Neuronal stem cell (in vitro differentiated cells): Measurements from ENCODE around the gene KRTAP9-2.

Source experiments
- DNase-seq: peaks from one replicate; pipeline ENCODE4 v3.0.0-alpha.2; 2013; ENCODE audit warnings: low spot score
- H2AFZ ChIP-seq: one replicate; pipeline ENCODE4 v1.6.1; 2013; ENCODE audit warnings: mild to moderate bottlenecking, low read length, inconsistent platforms
- H2AK5ac ChIP-seq: 2 replicates; pipeline ENCODE4 v1.6.1; 2013; ENCODE audit warnings: low read depth, mild to moderate bottlenecking, inconsistent platforms, low read length, moderate library complexity, mixed read lengths
- H2BK120ac ChIP-seq: 2 replicates; pipeline ENCODE4 v1.6.1; 2013; ENCODE audit warnings: low read depth, mild to moderate bottlenecking, inconsistent platforms, low read length, moderate library complexity, mixed read lengths
- H2BK12ac ChIP-seq: one replicate; pipeline ENCODE4 v1.6.1; 2013; ENCODE audit warnings: low read length, inconsistent platforms
- H2BK15ac ChIP-seq: 2 replicates; pipeline ENCODE4 v1.6.1; 2013; ENCODE audit warnings: mild to moderate bottlenecking, low read length, inconsistent platforms, mixed read lengths
- H2BK5ac ChIP-seq: one replicate; pipeline ENCODE4 v1.6.1; 2013; ENCODE audit warnings: inconsistent platforms, mild to moderate bottlenecking, low read length, moderate library complexity
- H3K14ac ChIP-seq: one replicate; pipeline ENCODE4 v1.6.1; 2013; ENCODE audit warnings: low read length, inconsistent platforms
- H3K18ac ChIP-seq: 2 replicates; pipeline ENCODE4 v1.6.1; 2013; ENCODE audit warnings: low read length, inconsistent platforms
- H3K23ac ChIP-seq: 2 replicates; pipeline ENCODE4 v1.6.1; 2013; ENCODE audit warnings: low read depth, mild to moderate bottlenecking, mixed read lengths, low read length, inconsistent platforms; ENCODE audit not compliant: poor library complexity
- H3K27ac ChIP-seq: replicated peaks from 3 replicates; pipeline ENCODE4 v1.5.1; 2013; ENCODE audit warnings: low read length, inconsistent platforms
- H3K27me3 ChIP-seq, 3 experiments: 2 replicates each; pipeline ENCODE4 v1.6.1; 2013; ENCODE audit warnings: low read length in 3 of 3, mild to moderate bottlenecking in 2 of 3, inconsistent platforms in 1 of 3, low read depth in 1 of 3, mixed read lengths in 1 of 3, moderate library complexity in 1 of 3; ENCODE audit not compliant: control insufficient read depth in 3 of 3, insufficient read depth in 3 of 3
- H3K36me3 ChIP-seq, 2 donors: replicated peaks in 1 of 2; 2 replicates each; pipeline ENCODE4 v1.6.1; 2013; ENCODE audit warnings: low read length in 2 of 2; ENCODE audit not compliant: control insufficient read depth in 2 of 2, insufficient read depth in 2 of 2
- H3K4ac ChIP-seq: 2 replicates; pipeline ENCODE4 v1.6.1; 2013; ENCODE audit warnings: inconsistent platforms, mild to moderate bottlenecking, low read length, moderate library complexity
- H3K4me1 ChIP-seq, 2 donors: 1 replicate in 1 of 2; 2 replicates in 1 of 2; pipeline ENCODE4 v1.6.1; 2013; ENCODE audit warnings: low read length in 2 of 2, low read depth in 1 of 2; ENCODE audit not compliant: control insufficient read depth in 2 of 2, insufficient read depth in 1 of 2
- H3K4me2 ChIP-seq: one replicate; pipeline ENCODE4 v1.6.1; 2013; ENCODE audit warnings: mild to moderate bottlenecking, low read length, inconsistent platforms; ENCODE audit not compliant: insufficient read depth, poor library complexity, severe bottlenecking
- H3K4me3 ChIP-seq, 2 donors: 2 replicates each; pipeline ENCODE4 v1.5.1; 2013; ENCODE audit warnings: low read length in 2 of 2, mild to moderate bottlenecking in 2 of 2, inconsistent platforms in 1 of 2, moderate library complexity in 1 of 2
- H3K79me1 ChIP-seq: one replicate; pipeline ENCODE4 v1.6.1; 2013; ENCODE audit warnings: low read depth, mild to moderate bottlenecking, inconsistent platforms, low read length, moderate library complexity
- H3K9ac ChIP-seq: one replicate; pipeline ENCODE4 v1.6.1; 2013; ENCODE audit warnings: mild to moderate bottlenecking, low read depth, low read length, inconsistent platforms; ENCODE audit not compliant: poor library complexity
- H3K9me3 ChIP-seq, 2 donors: replicated peaks in 1 of 2; 2 replicates each; pipeline versions ENCODE3 to v1.6.1; 2013; ENCODE audit warnings: low read length in 2 of 2, mild to moderate bottlenecking in 2 of 2, inconsistent platforms in 1 of 2, low read depth in 1 of 2, mixed read lengths in 1 of 2, moderate library complexity in 1 of 2; ENCODE audit not compliant: control insufficient read depth in 2 of 2, insufficient read depth in 1 of 2
- H4K8ac ChIP-seq: one replicate; pipeline ENCODE4 v1.6.1; 2013; ENCODE audit warnings: low read depth, mild to moderate bottlenecking, inconsistent platforms, low read length, moderate library complexity
- H4K91ac ChIP-seq: one replicate; pipeline ENCODE4 v1.6.1; 2013; ENCODE audit warnings: low read length, low read depth, mild to moderate bottlenecking, inconsistent platforms; ENCODE audit not compliant: poor library complexity
- WGBS, 2 donors: extraction: QIAGEN DNeasy Blood & Tissue Kit; methylation state at CpG; one replicate each; pipeline ENCODE4 v1.1.7; 2013; ENCODE audit warnings: missing lambda C conversion rate in 2 of 2, mixed read lengths in 1 of 2; ENCODE audit not compliant: insufficient read length in 2 of 2, insufficient replicate concordance in 1 of 2; ENCODE audit errors: extremely low coverage in 2 of 2; 5-methylcytosine and 5-hydroxymethylcytosine counted together

KRTAP9-2 gene

GRCh38 chr17:41211845-41212466 is 14.5 kb upstream of the KRTAP9-2 start:
- WGBS, 2 donors: no CpG with 5 or more reads among the region's 1 CpG
- no peaks in the 10 kb centered on the region for H3K79me1 ChIP-seq
- H3K9me3 ChIP-seq: no peaks in the 10 kb centered on the region
- DNase-seq: no peak
- H3K23ac ChIP-seq: no peak overlapping the region
- H3K36me3 ChIP-seq: no peaks in the 10 kb centered on the region
- no peak overlapping the region for H2BK12ac ChIP-seq
- no peak overlapping the region for H3K4me2 ChIP-seq
- H3K4me1 ChIP-seq: peaks cover 0 to 2% of the 10 kb centered on the region in 2 donors
- H4K8ac ChIP-seq: no peak overlapping the region
- H3K4ac ChIP-seq: no peak overlapping the region
- no peak overlapping the region for H2BK15ac ChIP-seq
- no peak overlapping the region for H3K14ac ChIP-seq
- H4K91ac ChIP-seq: no peak overlapping the region
- H3K27ac ChIP-seq: no peak overlapping the region
- no peaks in the 10 kb centered on the region for H3K27me3 ChIP-seq
- no peak overlapping the region for H2AK5ac ChIP-seq
- no peak overlapping the region for H3K18ac ChIP-seq
- H2BK5ac ChIP-seq: no peak overlapping the region
- H2BK120ac ChIP-seq: no peak overlapping the region
- H2AFZ ChIP-seq: no peak overlapping the region
- no peak overlapping the region for H3K9ac ChIP-seq
- H3K4me3 ChIP-seq: no peak overlapping the region

- Histone ChIP-seq H4K91ac (peak overlapping the region; percentile 99), H2BK15ac (peak overlapping the region; percentile 67), H3K4me2 (no peak overlapping the region), H3K79me1 (no peaks in the 10 kb centered on the region), H3K23ac (peak overlapping the region; percentile 97), H3K9me3 (no peaks in the 10 kb centered on the region), H2BK12ac (peak overlapping the region; percentile 90), H3K14ac (peak overlapping the region; percentile 94), H3K4me1 (peaks cover 0 to 2% of the 10 kb centered on the region in 2 donors), H3K18ac (peak overlapping the region; percentile 87), H3K4ac (peak overlapping the region; percentile 97), H2AFZ (no peak overlapping the region), H3K27ac (no peak overlapping the region), H4K8ac (peak overlapping the region; percentile 17), H3K36me3 (no peaks in the 10 kb centered on the region), H2BK5ac (no peak overlapping the region), H3K4me3 (peak overlapping the region in 1 of 2 donors; percentile 60), H2BK120ac (peak overlapping the region; percentile 54), H2AK5ac (no peak overlapping the region), H3K27me3 (no peaks in the 10 kb centered on the region), H3K9ac (peak overlapping the region; percentile 70)
- WGBS, 2 donors: no CpG with 5 or more reads among the region's 7 CpGs
- no peak for DNase-seq
Observed at GRCh38 chr17:41212524-41213169, 13.8 kb upstream of the KRTAP9-2 start.

GRCh38 chr17:41215681-41216080 is 10.8 kb upstream of the KRTAP9-2 start:
- no CpG with 5 or more reads among the region's 1 CpG for WGBS, 2 donors
- H3K4me3 ChIP-seq: no peak overlapping the region
- H3K27me3 ChIP-seq: no peaks in the 10 kb centered on the region
- H2AK5ac ChIP-seq: no peak overlapping the region
- H2BK5ac ChIP-seq: no peak overlapping the region
- no peaks in the 10 kb centered on the region for H3K36me3 ChIP-seq
- H2BK15ac ChIP-seq: no peak overlapping the region
- no peak overlapping the region for H3K4ac ChIP-seq
- H3K9me3 ChIP-seq: no peaks in the 10 kb centered on the region
- H3K79me1 ChIP-seq: no peaks in the 10 kb centered on the region
- peaks cover 0 to 2% of the 10 kb centered on the region in 2 donors for H3K4me1 ChIP-seq
- no peak for DNase-seq
- no peak overlapping the region for H3K27ac ChIP-seq
- H2BK120ac ChIP-seq: no peak overlapping the region
- H3K14ac ChIP-seq: no peak overlapping the region
- no peak overlapping the region for H2BK12ac ChIP-seq
- no peak overlapping the region for H3K9ac ChIP-seq
- no peak overlapping the region for H3K23ac ChIP-seq
- no peak overlapping the region for H3K4me2 ChIP-seq
- no peak overlapping the region for H3K18ac ChIP-seq
- no peak overlapping the region for H2AFZ ChIP-seq
- H4K91ac ChIP-seq: no peak overlapping the region
- H4K8ac ChIP-seq: no peak overlapping the region

GRCh38 chr17:41223821-41224220 is 2.6 kb upstream of the KRTAP9-2 start:
- Histone ChIP-seq H2AFZ (no peak overlapping the region), H3K27ac (no peak overlapping the region), H2BK120ac (no peak overlapping the region), H3K27me3 (peaks cover 0 to 3% (median 0%) of the 10 kb centered on the region in 3 experiments), H2AK5ac (no peak overlapping the region), H4K91ac (no peak overlapping the region), H3K23ac (no peak overlapping the region), H3K4me1 (no peaks in the 10 kb centered on the region), H3K14ac (no peak overlapping the region), H2BK12ac (no peak overlapping the region), H3K9ac (no peak overlapping the region), H3K79me1 (no peaks in the 10 kb centered on the region), H3K4ac (no peak overlapping the region), H4K8ac (no peak overlapping the region), H3K4me3 (no peak overlapping the region), H2BK15ac (no peak overlapping the region), H3K36me3 (no peaks in the 10 kb centered on the region), H2BK5ac (no peak overlapping the region), H3K4me2 (no peak overlapping the region), H3K18ac (no peak overlapping the region), H3K9me3 (no peaks in the 10 kb centered on the region)
- no peak for DNase-seq
- WGBS, 2 donors: no CpG with 5 or more reads among the region's 2 CpGs
